Activated CD8-positive, alpha-beta memory T cell treated with anti-CD3 and anti-CD28 coated beads, Interleukin-2, amount 50 U/mL, for 24 hours (primary cell): Measurements from ENCODE around the gene NAA38.

Experiments
- DNase-seq: peaks from one replicate; pipeline ENCODE4 v3.0.0-alpha.2; 2020; ENCODE audit errors: extremely low read depth

NAA38 gene

GRCh38 chr17:7841396-7841914 lies 15.9 kb downstream of the NAA38 start:
- DNase-seq: peak; percentile 81

- no peak for DNase-seq
Observed at GRCh38 chr17:7840875-7841274, 16.5 kb downstream of the NAA38 start.

GRCh38 chr17:7840441-7840840 lies 16.9 kb downstream of the NAA38 start:
- DNase-seq: no peak

- no peak for DNase-seq
Observed at GRCh38 chr17:7839876-7840261, 17.5 kb downstream of the NAA38 start.

GRCh38 chr17:7839190-7839875 lies 18.0 kb downstream of the NAA38 start:
- DNase-seq: no peak

- no peak for DNase-seq
Observed at GRCh38 chr17:7838090-7839075, 19.0 kb downstream of the NAA38 start.

- no peak for DNase-seq
Observed at GRCh38 chr17:7837408-7838088, 19.8 kb downstream of the NAA38 start.

GRCh38 chr17:7836596-7837407 lies 20.6 kb downstream of the NAA38 start:
- DNase-seq: no peak

GRCh38 chr17:7835814-7836595 lies 21.4 kb downstream of the NAA38 start:
- no peak for DNase-seq

- peak; percentile 81 for DNase-seq
Observed at GRCh38 chr17:7834957-7835813, 22.2 kb downstream of the NAA38 start.

GRCh38 chr17:7834542-7834956 lies 22.8 kb downstream of the NAA38 start:
- DNase-seq: no peak

- no peak for DNase-seq
Observed at GRCh38 chr17:7833795-7834541, 23.4 kb downstream of the NAA38 start, which contains the start of gene KDM6B. Gene KDM6B, plus strand, starts transcription at chr17:7834217. Its CDS starts 11,338 bp downstream, at chr17:7845555.

GRCh38 chr17:7833011-7833794 lies 24.2 kb downstream of the NAA38 start:
- DNase-seq: no peak

GRCh38 chr17:7832431-7832830 lies 24.9 kb downstream of the NAA38 start:
- DNase-seq: no peak

GRCh38 chr17:7831233-7831632 lies 26.1 kb downstream of the NAA38 start:
- DNase-seq: no peak

- no peak for DNase-seq
Observed at GRCh38 chr17:7830616-7831015, 26.7 kb downstream of the NAA38 start.

GRCh38 chr17:7825206-7825990 lies 32.0 kb downstream of the NAA38 start:
- DNase-seq: no peak
